Colonic mucosa (tissue), 4 donors: Measurements from ENCODE around the gene PIAS2. TPM values are rescaled to one million over a fixed set of nuclear protein-coding genes. Genes with fewer than 3 reads are reported as not detected.

ENCODE experiments used
- DNase-seq: peaks from one replicate; pipeline ENCODE4 v3.0.0-alpha.2; 2020
- H3K27ac ChIP-seq: fragments of 200-600 bp; one replicate; pipeline ENCODE4 v1.8.0; 2021
- H3K27me3 ChIP-seq: fragments of 200-600 bp; one replicate; pipeline ENCODE4 v1.8.0; 2021
- H3K36me3 ChIP-seq: fragments of 200-600 bp; one replicate; pipeline ENCODE4 v1.8.0; 2021
- H3K4me1 ChIP-seq: fragments of 200-600 bp; one replicate; pipeline ENCODE4 v1.8.0; 2021; ENCODE audit warnings: mild to moderate bottlenecking
- H3K4me3 ChIP-seq: fragments of 200-600 bp; one replicate; pipeline ENCODE4 v1.8.0; 2021
- H3K9ac ChIP-seq, 2 donors: one replicate each; pipeline ENCODE4 v1.7.0; 2013; ENCODE audit warnings: control low read depth in 2 of 2, low read depth in 2 of 2, low read length in 2 of 2
- H3K9me3 ChIP-seq: fragments of 200-600 bp; one replicate; pipeline ENCODE4 v1.8.0; 2021
- intact Hi-C: fragments of 100-400 bp; cut with DNase I; formaldehyde crosslinking; loops from one replicate; pipeline ENCODE4 v1.14.1; 2022
- total RNA-seq, 2 donors: library from RNA; stranded (reverse); fragmentation: NEBNext Ultra II Directional in 1 of 2; extraction: Animal tissue kit (Norgen Biotek cat#: 25700) in 1 of 2; gene quantifications; one replicate each; pipeline ENCODE4 v1.2.1, GENCODE V29; 2021
- TF ChIP-seq, protein P1 (sequence below): fragments of 200-600 bp; IDR thresholded peaks from one replicate; pipeline ENCODE4 v1.8.0; 2022; ENCODE audit warnings: antibody characterized with exemption, mild to moderate bottlenecking
- donor health status: healthy.
- donor health status: DM: no; HTN: no; CAD: no.
- donor health status: DM: no; HTN: no; CAD: no.

Gene PIAS2
- total RNA-seq, 2 donors from 2014 or later, result 29.0 to 42.0 TPM

- no peaks in the 10 kb centered on the region for H3K4me1 ChIP-seq
- no peak for DNase-seq
- no peaks in the 10 kb centered on the region for H3K27me3 ChIP-seq
- TF ChIP-seq, protein P1, sequence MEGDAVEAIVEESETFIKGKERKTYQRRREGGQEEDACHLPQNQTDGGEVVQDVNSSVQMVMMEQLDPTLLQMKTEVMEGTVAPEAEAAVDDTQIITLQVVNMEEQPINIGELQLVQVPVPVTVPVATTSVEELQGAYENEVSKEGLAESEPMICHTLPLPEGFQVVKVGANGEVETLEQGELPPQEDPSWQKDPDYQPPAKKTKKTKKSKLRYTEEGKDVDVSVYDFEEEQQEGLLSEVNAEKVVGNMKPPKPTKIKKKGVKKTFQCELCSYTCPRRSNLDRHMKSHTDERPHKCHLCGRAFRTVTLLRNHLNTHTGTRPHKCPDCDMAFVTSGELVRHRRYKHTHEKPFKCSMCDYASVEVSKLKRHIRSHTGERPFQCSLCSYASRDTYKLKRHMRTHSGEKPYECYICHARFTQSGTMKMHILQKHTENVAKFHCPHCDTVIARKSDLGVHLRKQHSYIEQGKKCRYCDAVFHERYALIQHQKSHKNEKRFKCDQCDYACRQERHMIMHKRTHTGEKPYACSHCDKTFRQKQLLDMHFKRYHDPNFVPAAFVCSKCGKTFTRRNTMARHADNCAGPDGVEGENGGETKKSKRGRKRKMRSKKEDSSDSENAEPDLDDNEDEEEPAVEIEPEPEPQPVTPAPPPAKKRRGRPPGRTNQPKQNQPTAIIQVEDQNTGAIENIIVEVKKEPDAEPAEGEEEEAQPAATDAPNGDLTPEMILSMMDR, result no peak
- no peak overlapping the region for H3K9ac ChIP-seq
- no peaks in the 10 kb centered on the region for H3K36me3 ChIP-seq
- H3K27ac ChIP-seq, result no peak overlapping the region
- H3K4me3 ChIP-seq, result no peak overlapping the region
- intact Hi-C loops, result no loop called here
- H3K9me3 ChIP-seq, result no peaks in the 10 kb centered on the region
Measured at GRCh38 chr18:46920653-46921052, 3.3 kb upstream of the PIAS2 start.

GRCh38 chr18:46920067-46920466, 2.8 kb upstream of the PIAS2 start:
- intact Hi-C loops, result no loop called here

GRCh38 chr18:46917803-46918600, 695 bp upstream of the PIAS2 start:
- DNase-seq, result peak; percentile 61
- Histone ChIP-seq H3K36me3 (no peaks in the 10 kb centered on the region), H3K4me1 (no peaks in the 10 kb centered on the region), H3K27me3 (no peaks in the 10 kb centered on the region), H3K27ac (peak overlapping the region; percentile 77), H3K9ac (peak overlapping the region; percentile 81 to 92), H3K4me3 (peak overlapping the region; percentile 63), H3K9me3 (no peaks in the 10 kb centered on the region)
- intact Hi-C loops, result no loop called here
- TF ChIP-seq, protein P1, result no peak

More at GRCh38 chr18:46920067-46920466, 2.8 kb upstream of the PIAS2 start:
- H3K27me3 ChIP-seq, result no peaks in the 10 kb centered on the region
- no peaks in the 10 kb centered on the region for H3K9me3 ChIP-seq
- H3K4me3 ChIP-seq, result no peak overlapping the region
- H3K36me3 ChIP-seq, result no peaks in the 10 kb centered on the region
- TF ChIP-seq, protein P1, result no peak
- H3K9ac ChIP-seq, result no peak overlapping the region
- no peak overlapping the region for H3K27ac ChIP-seq
- H3K4me1 ChIP-seq, result no peaks in the 10 kb centered on the region
- no peak for DNase-seq

GRCh38 chr18:46916551-46917107, 678 bp downstream of the PIAS2 start:
- no peaks in the 10 kb centered on the region for H3K27me3 ChIP-seq
- no peaks in the 10 kb centered on the region for H3K9me3 ChIP-seq
- no peaks in the 10 kb centered on the region for H3K4me1 ChIP-seq
- intact Hi-C loops, result no loop called here
- TF ChIP-seq, protein P1, result no peak
- peak overlapping the region; percentile 63 for H3K4me3 ChIP-seq
- peak; percentile 32 for DNase-seq
- H3K27ac ChIP-seq, result peak overlapping the region; percentile 77
- H3K9ac ChIP-seq, result peak overlapping the region; percentile 90 to 92
- H3K36me3 ChIP-seq, result no peaks in the 10 kb centered on the region

- H3K4me3 ChIP-seq, result peak overlapping the region; percentile 63
- H3K9ac ChIP-seq, result peak overlapping the region in 1 of 2 donors; percentile 90
- H3K9me3 ChIP-seq, result no peaks in the 10 kb centered on the region
- TF ChIP-seq, protein P1, result no peak
- no peak for DNase-seq
- no peaks in the 10 kb centered on the region for H3K27me3 ChIP-seq
- no peak overlapping the region for H3K27ac ChIP-seq
- no peaks in the 10 kb centered on the region for H3K4me1 ChIP-seq
- intact Hi-C loops, result no loop called here
- no peaks in the 10 kb centered on the region for H3K36me3 ChIP-seq
Measured at GRCh38 chr18:46915800-46916550, 1.3 kb downstream of the PIAS2 start.
